ENCODE measurements around the gene RAB27B.

DNA sequence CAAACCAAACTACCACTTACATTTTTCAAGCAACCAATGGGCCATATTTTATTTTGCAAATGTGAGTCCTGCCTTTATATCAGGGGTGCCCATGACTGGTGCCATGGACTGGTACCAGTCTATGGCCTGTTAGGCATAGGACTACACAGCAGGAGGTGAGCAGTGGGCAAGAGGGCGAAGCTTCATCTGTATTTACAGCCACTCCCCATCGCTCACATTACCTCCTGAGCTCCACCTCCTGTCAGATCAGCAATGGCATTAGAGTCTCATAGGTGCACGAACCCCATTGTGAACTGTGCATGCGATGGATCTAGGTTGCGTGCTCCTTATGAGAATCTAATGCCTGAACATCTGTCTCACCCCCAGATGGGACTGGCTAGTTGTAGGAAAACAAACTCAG lies 77.4 kb downstream of the RAB27B start:
- TF ChIP-seq, protein P1, sequence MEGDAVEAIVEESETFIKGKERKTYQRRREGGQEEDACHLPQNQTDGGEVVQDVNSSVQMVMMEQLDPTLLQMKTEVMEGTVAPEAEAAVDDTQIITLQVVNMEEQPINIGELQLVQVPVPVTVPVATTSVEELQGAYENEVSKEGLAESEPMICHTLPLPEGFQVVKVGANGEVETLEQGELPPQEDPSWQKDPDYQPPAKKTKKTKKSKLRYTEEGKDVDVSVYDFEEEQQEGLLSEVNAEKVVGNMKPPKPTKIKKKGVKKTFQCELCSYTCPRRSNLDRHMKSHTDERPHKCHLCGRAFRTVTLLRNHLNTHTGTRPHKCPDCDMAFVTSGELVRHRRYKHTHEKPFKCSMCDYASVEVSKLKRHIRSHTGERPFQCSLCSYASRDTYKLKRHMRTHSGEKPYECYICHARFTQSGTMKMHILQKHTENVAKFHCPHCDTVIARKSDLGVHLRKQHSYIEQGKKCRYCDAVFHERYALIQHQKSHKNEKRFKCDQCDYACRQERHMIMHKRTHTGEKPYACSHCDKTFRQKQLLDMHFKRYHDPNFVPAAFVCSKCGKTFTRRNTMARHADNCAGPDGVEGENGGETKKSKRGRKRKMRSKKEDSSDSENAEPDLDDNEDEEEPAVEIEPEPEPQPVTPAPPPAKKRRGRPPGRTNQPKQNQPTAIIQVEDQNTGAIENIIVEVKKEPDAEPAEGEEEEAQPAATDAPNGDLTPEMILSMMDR (IDR thresholded peaks at IDR 0.05): no peak
- TF ChIP-seq POLR2AphosphoS5 (IDR thresholded peaks at IDR 0.05; ENCODE audit: insufficient read depth in 1 of 2, low read depth in 1 of 2): no peak

Measured in vagina (tissue), 2 donors.